K562 (cell line): ENCODE results near the gene RUNX3. TPM values are rescaled to one million over a fixed set of nuclear protein-coding genes. Genes with fewer than 3 reads are reported as not detected.

Source experiments
- C11orf30 ChIP-seq: fragments of 450-650 bp; IDR thresholded peaks from 2 replicates; pipeline ENCODE4 v1.6.1; 2016; ENCODE audit warnings: low read depth, mild to moderate bottlenecking
- CUX1 ChIP-seq: fragments of 200-800 bp; sonication (Bioruptor generic); IDR thresholded peaks from 2 replicates; pipeline ENCODE4 v1.6.1; 2016; ENCODE audit warnings: missing genetic modification characterization, missing compliant biosample characterization
- DNMT1 ChIP-seq: fragments of 450-650 bp; IDR thresholded peaks from 2 replicates; pipeline ENCODE4 v1.6.1; 2016; ENCODE audit warnings: antibody characterized with exemption, mild to moderate bottlenecking
- DPF2 ChIP-seq: fragments of 450-650 bp; IDR thresholded peaks from 2 replicates; pipeline ENCODE4 v1.6.1; 2016
- EP300 ChIP-seq: IDR thresholded peaks from 2 replicates; pipeline ENCODE4 v1.6.1; 2012; ENCODE audit warnings: low read length, improper control_type of control experiment
- FOXJ2 ChIP-seq: fragments of 200-800 bp; sonication (Bioruptor generic); IDR thresholded peaks from 2 replicates; pipeline ENCODE4 v1.6.1; 2016; ENCODE audit warnings: missing genetic modification characterization, missing compliant biosample characterization
- FOXM1 ChIP-seq, 2 experiments: fragments of 450-650 bp in 1 of 2; sonication (generic) in 1 of 2; formaldehyde crosslinking in 1 of 2; IDR thresholded peaks; 2 replicates each; pipeline versions ENCODE4 v1.6.1 to v1.9.0; 2017 to 2022; ENCODE audit warnings: low read depth in 2 of 2, mild to moderate bottlenecking in 2 of 2, missing genetic modification reagents in 1 of 2, moderate library complexity in 1 of 2
- GATA2 ChIP-seq: sonication (generic); formaldehyde crosslinking; IDR thresholded peaks from 2 replicates; pipeline ENCODE4 v1.4.0; 2020; ENCODE audit warnings: mild to moderate bottlenecking, missing genetic modification reagents
- IFI16 ChIP-seq: fragments of 250-450 bp; sonication (Bioruptor Pico); IDR thresholded peaks from 2 replicates; pipeline ENCODE4 v2.1.2; 2022; ENCODE audit warnings: mild to moderate bottlenecking, inconsistent platforms
- JUND ChIP-seq, 2 experiments: IDR thresholded peaks; 2 replicates in 1 of 2; 3 replicates in 1 of 2; pipeline ENCODE4 v1.6.1; 2011; ENCODE audit warnings: borderline replicate concordance in 2 of 2, low read depth in 2 of 2, low read length in 2 of 2, improper control_type of control experiment in 1 of 2, missing biosample characterization in 1 of 2, missing genetic modification characterization in 1 of 2, missing genetic modification reagents in 1 of 2
- KAT2B ChIP-seq: IDR thresholded peaks from one replicate; pipeline ENCODE4 v1.6.1; 2012; ENCODE audit warnings: low read depth, mild to moderate bottlenecking, control low read depth, inconsistent platforms, low read length, moderate library complexity
- KAT7 ChIP-seq: sonication (generic); formaldehyde crosslinking; IDR thresholded peaks from 2 replicates; pipeline ENCODE4 v1.8.0; 2022; ENCODE audit warnings: missing genetic modification reagents, mild to moderate bottlenecking, borderline replicate concordance
- MYC ChIP-seq, 2 experiments: fragments of 250-450 bp in 1 of 2; sonication (Bioruptor Pico) in 1 of 2; IDR thresholded peaks; 2 replicates each; pipeline versions ENCODE4 v1.5.1 to v1.6.1; 2012 to 2021; ENCODE audit warnings: low read depth in 2 of 2, borderline replicate concordance in 1 of 2, improper control_type of control experiment in 1 of 2, low read length in 1 of 2, mild to moderate bottlenecking in 1 of 2, moderate library complexity in 1 of 2
- NCOA6 ChIP-seq: fragments of 450-650 bp; IDR thresholded peaks from 2 replicates; pipeline ENCODE4 v1.6.1; 2017; ENCODE audit warnings: mild to moderate bottlenecking
- NR2C2 ChIP-seq, 2 experiments: fragments of 200-800 bp in 1 of 2; sonication (Bioruptor generic) in 1 of 2; sonication (generic) in 1 of 2; formaldehyde crosslinking in 1 of 2; IDR thresholded peaks; 2 replicates each; pipeline versions ENCODE4 v1.6.1 to v1.8.0; 2016 to 2022; ENCODE audit warnings: mild to moderate bottlenecking in 1 of 2, missing compliant biosample characterization in 1 of 2, missing genetic modification characterization in 1 of 2, missing genetic modification reagents in 1 of 2
- PRMT5 ChIP-seq: sonication (generic); formaldehyde crosslinking; IDR thresholded peaks from 2 replicates; pipeline ENCODE4 v1.5.0; 2020; ENCODE audit warnings: missing genetic modification reagents
- RAD51 ChIP-seq: fragments of 450-650 bp; IDR thresholded peaks from 2 replicates; pipeline ENCODE4 v1.7.1; 2016; ENCODE audit warnings: low read depth, mild to moderate bottlenecking, borderline replicate concordance
- RBM25 ChIP-seq: fragments of 200-400 bp; formaldehyde crosslinking; IDR thresholded peaks from 2 replicates; pipeline ENCODE4 v1.6.1; 2018; ENCODE audit warnings: low read length, low read depth, moderate library complexity; ENCODE audit not compliant: severe bottlenecking
- RUNX1 ChIP-seq: sonication (generic); IDR thresholded peaks from 2 replicates; pipeline ENCODE4 v1.6.1; 2016; ENCODE audit warnings: antibody characterized with exemption, low read depth
- TBP ChIP-seq: optimal IDR thresholded peaks from 2 replicates; pipeline ENCODE3; 2011; ENCODE audit warnings: low read depth, low read length, improper control_type of control experiment
- XRCC5 ChIP-seq: fragments of 200-400 bp; formaldehyde crosslinking; IDR thresholded peaks from 2 replicates; pipeline ENCODE4 v1.6.1; 2017; ENCODE audit warnings: low read depth, mild to moderate bottlenecking, low read length
- ZNF12 ChIP-seq: sonication (generic); formaldehyde crosslinking; IDR thresholded peaks from 2 replicates; pipeline ENCODE4 v1.4.0; 2020; ENCODE audit warnings: mild to moderate bottlenecking, missing genetic modification reagents
- polyA plus RNA-seq, 8 experiments: library from polyadenylated mRNA; depleted of rRNA in 4 of 8; stranded (reverse) in 5 of 8; unstranded in 3 of 8; fragments of >200 nt; fragmentation: Nextera tagmentation in 2 of 8; fragmentation: Illumina TruSeq in 1 of 8; extraction: Ambion mirVana in 2 of 8; extraction: Trizol in 1 of 8; gene quantifications; 2 replicates each; pipeline versions ENCODE4 v1.2.1 to v1.2.3, GENCODE V29; 2011 to 2014; ENCODE audit warnings: inconsistent platforms in 1 of 8, missing spikeins in 1 of 8
- total RNA-seq, 7 experiments: library from RNA; depleted of rRNA in 6 of 7; stranded (reverse); fragments of >200 nt in 6 of 7; fragmentation: Illumina TruSeq in 2 of 7; extraction: Trizol in 2 of 7; gene quantifications; 2 replicates each; pipeline versions ENCODE4 v1.2.1 to v1.2.3, GENCODE V29; 2011 to 2021; ENCODE audit warnings: low replicate concordance in 1 of 7
- TF ChIP-seq, protein P1 (sequence below), 2 experiments: fragments of 250-450 bp in 1 of 2; fragments of 450-650 bp in 1 of 2; sonication (Bioruptor Pico) in 1 of 2; IDR thresholded peaks; 2 replicates each; pipeline versions ENCODE4 v1.6.1 to v1.8.0; 2016 to 2021; ENCODE audit warnings: mild to moderate bottlenecking in 2 of 2, moderate library complexity in 2 of 2, missing compliant biosample characterization in 1 of 2, missing genetic modification characterization in 1 of 2

Gene RUNX3
- total and polyA plus RNA-seq, 9 of the 15 experiments (the other 6 are each of a cell fraction or from before 2014, with no cell fraction given) = 0.01 to 0.64 (median 0.09) TPM

GRCh38 chr1:24952413-24952841 lies 22.4 kb upstream of the RUNX3 start (continued):
- TF ChIP-seq NCOA6 (no peak), DNMT1 (peak; percentile 98), MYC (IDR thresholded peaks at IDR 0.05; ENCODE audit: low read depth, low read length) (0 out of 2 replicates have a peak, but pooled peaks have one; percentile 25), MYC (CRISPR knock-in tag; IDR thresholded peaks at IDR 0.05; ENCODE audit: borderline replicate concordance, low read depth) (no peak), GATA2 (no peak), ZNF12 (no peak), CUX1 (CRISPR knock-in tag) (no peak), RBM25 (peak; percentile 63), NR2C2 (CRISPR knock-in tag; IDR thresholded peaks at IDR 0.05) (no peak), NR2C2 (tag; IDR thresholded peaks at IDR 0.05) (peak; percentile 50; the same call in 1 of the 2 replicates), EP300 (peak; percentile 83), C11orf30 (no peak), KAT2B (no peak), IFI16 (CRISPR knock-in tag) (no peak), JUND (IDR thresholded peaks at IDR 0.05; ENCODE audit: borderline replicate concordance, low read depth, low read length) (peak; percentile 51; the same call in 1 of the 2 replicates), JUND (tag; IDR thresholded peaks at IDR 0.05; ENCODE audit: borderline replicate concordance, low read depth, low read length) (0 out of 3 replicates have a peak, but pooled peaks have one; percentile 18), TBP (no peak), FOXM1 (IDR thresholded peaks at IDR 0.05; ENCODE audit: low read depth) (peak; percentile 77; the same call in 1 of the 2 replicates), FOXM1 (CRISPR knock-in tag; IDR thresholded peaks at IDR 0.05; ENCODE audit: low read depth) (no peak), XRCC5 (no peak), RAD51 (0 out of 2 replicates have a peak, but pooled peaks have one; percentile 20), DPF2 (0 out of 2 replicates have a peak, but pooled peaks have one; percentile 22), KAT7 (no peak), PRMT5 (CRISPR knock-in tag) (no peak), FOXJ2 (tag) (no peak), RUNX1 (no peak)
- TF ChIP-seq, protein P1, sequence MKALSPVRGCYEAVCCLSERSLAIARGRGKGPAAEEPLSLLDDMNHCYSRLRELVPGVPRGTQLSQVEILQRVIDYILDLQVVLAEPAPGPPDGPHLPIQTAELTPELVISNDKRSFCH (CRISPR knock-in tag; IDR thresholded peaks at IDR 0.05) = no peak
- TF ChIP-seq, protein P1 (tag; IDR thresholded peaks at IDR 0.05) = peak; percentile 38; the same call in 1 of the 2 replicates
